HG03175 (cell line): ENCODE results near the gene PGLYRP1.

Experiments used
- ATAC-seq: cut with Tn5 transposase; IDR thresholded peaks from one replicate; pipeline ENCODE4 v1.9.1; 2021; ENCODE audit warnings: mild to moderate bottlenecking, moderate library complexity; ENCODE audit not compliant: unreplicated experiment

The PGLYRP1 gene

GRCh38 chr19:46033401-46033800 lies 10.5 kb upstream of the PGLYRP1 start:
- no peak for ATAC-seq

- no peak for ATAC-seq
Observed at GRCh38 chr19:46032597-46033025, 9.8 kb upstream of the PGLYRP1 start.

- no peak for ATAC-seq
Observed at GRCh38 chr19:46031781-46032596, 9.1 kb upstream of the PGLYRP1 start.

GRCh38 chr19:46030812-46031550 lies 8.1 kb upstream of the PGLYRP1 start:
- ATAC-seq = no peak

GRCh38 chr19:46025835-46026234 lies 3.0 kb upstream of the PGLYRP1 start:
- no peak for ATAC-seq

- ATAC-seq = no peak
Observed at GRCh38 chr19:46023311-46023779, 492 bp upstream of the PGLYRP1 start.

GRCh38 chr19:46022061-46022430 lies 807 bp downstream of the PGLYRP1 start:
- no peak for ATAC-seq

- no peak for ATAC-seq
Observed at GRCh38 chr19:46021531-46022041, 1.3 kb downstream of the PGLYRP1 start.

GRCh38 chr19:46020819-46021125 lies 2.1 kb downstream of the PGLYRP1 start:
- no peak for ATAC-seq

- ATAC-seq = no peak
Observed at GRCh38 chr19:46019270-46019669, 3.6 kb downstream of the PGLYRP1 start.

- ATAC-seq = no peak
Observed at GRCh38 chr19:46018729-46019251, 4.1 kb downstream of the PGLYRP1 start.

- ATAC-seq = no peak
Observed at GRCh38 chr19:46017874-46018675, 4.8 kb downstream of the PGLYRP1 start.

GRCh38 chr19:46017095-46017429 lies 5.8 kb downstream of the PGLYRP1 start:
- ATAC-seq = no peak

GRCh38 chr19:46016426-46017094 lies 6.3 kb downstream of the PGLYRP1 start:
- ATAC-seq = peak; percentile 49

GRCh38 chr19:46015687-46016425 lies 7.0 kb downstream of the PGLYRP1 start:
- no peak for ATAC-seq

GRCh38 chr19:46014941-46015686 lies 7.7 kb downstream of the PGLYRP1 start:
- no peak for ATAC-seq

- no peak for ATAC-seq
Observed at GRCh38 chr19:46014534-46014933, 8.3 kb downstream of the PGLYRP1 start.

GRCh38 chr19:46009530-46010510 lies 13.0 kb downstream of the PGLYRP1 start:
- no peak for ATAC-seq
